OCI-LY1 (cell line): Measurements from ENCODE around the gene PNPLA7.

Source experiments
- H2AFZ ChIP-seq: fragments of 200-600 bp; sonication (generic), shearing (Covaris generic); 2 replicates; pipeline ENCODE4 v1.6.0; 2014; ENCODE audit warnings: antibody characterized with exemption, mild to moderate bottlenecking, low read length
- H3F3A ChIP-seq: fragments of 200-600 bp; sonication (generic), shearing (Covaris generic); 2 replicates; pipeline ENCODE4 v1.6.0; 2014; ENCODE audit warnings: mild to moderate bottlenecking, antibody characterized with exemption, low read length, moderate library complexity; ENCODE audit not compliant: insufficient read depth
- H3K27ac ChIP-seq: fragments of 200-600 bp; sonication (generic); 2 replicates; pipeline ENCODE4 v1.5.1; 2014; ENCODE audit warnings: low read length, mixed run types, mild to moderate bottlenecking, low read depth; ENCODE audit not compliant: poor library complexity, severe bottlenecking
- H3K27me3 ChIP-seq: fragments of 200-600 bp; sonication (generic); 2 replicates; pipeline ENCODE4 v1.6.0; 2014; ENCODE audit warnings: antibody characterized with exemption, mild to moderate bottlenecking, low read length, moderate library complexity; ENCODE audit not compliant: insufficient read depth
- H3K36me3 ChIP-seq: fragments of 200-600 bp; sonication (generic); 2 replicates; pipeline ENCODE4 v1.6.1; 2014; ENCODE audit warnings: mild to moderate bottlenecking, antibody characterized with exemption, low read length, moderate library complexity, mixed read lengths; ENCODE audit not compliant: insufficient read depth
- H3K4me1 ChIP-seq: fragments of 200-600 bp; sonication (generic); 2 replicates; pipeline ENCODE4 v1.5.1; 2014; ENCODE audit warnings: mild to moderate bottlenecking, low read length, moderate library complexity; ENCODE audit not compliant: insufficient read depth, severe bottlenecking
- H3K4me2 ChIP-seq: fragments of 200-600 bp; sonication (generic), shearing (Covaris generic); 2 replicates; pipeline ENCODE4 v1.6.1; 2014; ENCODE audit warnings: low read length
- H3K4me3 ChIP-seq: fragments of 200-600 bp; sonication (generic); 2 replicates; pipeline ENCODE4 v1.5.1; 2014; ENCODE audit warnings: low read length, low read depth, mild to moderate bottlenecking, mixed read lengths; ENCODE audit not compliant: poor library complexity, severe bottlenecking
- H3K79me2 ChIP-seq: fragments of 200-600 bp; shearing (Covaris generic); 2 replicates; pipeline ENCODE4 v1.6.1; 2016; ENCODE audit warnings: mixed run types, low read length, mixed read lengths; ENCODE audit not compliant: insufficient read depth
- H3K9ac ChIP-seq: fragments of 200-600 bp; sonication (generic), shearing (Covaris generic); 2 replicates; pipeline ENCODE4 v1.6.1; 2014; ENCODE audit warnings: mild to moderate bottlenecking, low read length, mixed read lengths
- H3K9me2 ChIP-seq: fragments of 200-600 bp; sonication (generic), shearing (Covaris generic); 2 replicates; pipeline ENCODE4 v1.6.1; 2014; ENCODE audit warnings: low read depth, mild to moderate bottlenecking, low read length, mixed read lengths
- H3K9me3 ChIP-seq: fragments of 200-600 bp; shearing (Covaris generic); 2 replicates; pipeline ENCODE4 v1.6.1; 2014; ENCODE audit warnings: low read length, mixed read lengths
- H4K20me1 ChIP-seq: fragments of 200-600 bp; sonication (generic), shearing (Covaris generic); 2 replicates; pipeline ENCODE4 v1.6.0; 2016; ENCODE audit warnings: mild to moderate bottlenecking, low read length; ENCODE audit not compliant: insufficient read depth
- CTCF ChIP-seq: fragments of 200-600 bp; sonication (generic), shearing (Covaris generic); IDR thresholded peaks from 2 replicates; pipeline ENCODE4 v1.5.1; 2017; ENCODE audit warnings: mild to moderate bottlenecking, antibody characterized with exemption, low read length, moderate library complexity, mixed read lengths
- EZH2 ChIP-seq: fragments of 200-600 bp; sonication (generic), shearing (Covaris generic); IDR thresholded peaks from 2 replicates; pipeline ENCODE4 v1.8.0; 2017; ENCODE audit warnings: borderline replicate concordance, mixed run types, mild to moderate bottlenecking, antibody characterized with exemption, low read length, moderate library complexity, mixed read lengths

The PNPLA7 gene

DNA sequence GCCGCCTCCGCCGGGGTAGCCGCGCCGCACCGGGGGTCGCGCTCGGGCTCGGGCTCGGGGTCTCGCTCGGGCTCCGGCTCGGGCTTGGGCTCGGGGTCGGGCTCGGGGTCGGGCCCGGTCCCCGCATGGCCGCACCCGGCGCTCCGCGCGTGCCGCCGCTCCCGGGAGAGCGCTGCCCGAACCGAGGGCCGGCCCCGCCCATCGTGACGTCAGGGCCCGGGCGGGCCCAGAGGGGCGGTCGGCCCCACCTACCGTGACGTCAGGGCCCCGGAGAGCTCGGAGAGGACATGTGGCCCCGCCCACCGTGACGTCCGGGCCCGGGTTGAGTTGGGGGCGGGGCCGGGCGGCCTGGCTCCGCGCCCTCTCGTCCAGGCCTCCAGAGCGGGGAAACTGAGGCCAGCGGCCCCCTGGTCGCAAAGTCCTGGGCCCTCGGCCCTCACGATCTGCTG is 91.0 kb downstream of the PNPLA7 start, which contains the start of gene NSMF:
NSMF (minus strand) TSS at position 183 of the 449 bp plus-strand sequence. CDS start 232 bp downstream, outside the sequence.
- Histone ChIP-seq H3K36me3 (peaks cover 14% of the 10 kb centered on the region; the same call in 1 of the 2 replicates), H3K27ac (peak within 1 kb of the TSS; percentile 30)

GRCh38 chr9:137458194-137459151 is 91.7 kb downstream of the PNPLA7 start:
- Histone ChIP-seq H2AFZ (no peak overlapping the region), H3F3A (no peaks in the 10 kb centered on the region), H3K4me2 (peak overlapping the region; percentile 67), H3K79me2 (no peaks in the 10 kb centered on the region), H3K9ac (peak overlapping the region; percentile 56), H3K9me3 (no peaks in the 10 kb centered on the region), H3K27me3 (peaks cover 5% of the 10 kb centered on the region; the same call in 1 of the 2 replicates), H3K36me3 (peaks cover 16% of the 10 kb centered on the region), H3K4me1 (peaks cover 50% of the 10 kb centered on the region), H3K4me3 (peak overlapping the region; percentile 65), H3K9me2 (no peaks in the 10 kb centered on the region), H3K27ac (no peak overlapping the region), H4K20me1 (no peaks in the 10 kb centered on the region)
- TF ChIP-seq CTCF (no peak), EZH2 (no peak)

More for the DNA sequence above, 91.0 kb downstream of the PNPLA7 start, which contains the start of gene NSMF:
- no peaks in the 10 kb centered on the region for H4K20me1 ChIP-seq
- H3K4me3 ChIP-seq: peak within 1 kb of the TSS; percentile 65
- no peaks in the 10 kb centered on the region for H3K79me2 ChIP-seq
- peaks cover 50% of the 10 kb centered on the region for H3K4me1 ChIP-seq
- peaks cover 5% of the 10 kb centered on the region; the same call in 1 of the 2 replicates for H3K27me3 ChIP-seq
- H2AFZ ChIP-seq: peak within 1 kb of the TSS; percentile 93; the same call in 1 of the 2 replicates
- peak within 1 kb of the TSS; percentile 80 for H3K4me2 ChIP-seq
- peak within 1 kb of the TSS; percentile 63 for H3K9ac ChIP-seq
- H3K9me2 ChIP-seq: no peaks in the 10 kb centered on the region
- H3K9me3 ChIP-seq: no peaks in the 10 kb centered on the region
- TF ChIP-seq CTCF (no peak), EZH2 (no peak)
- H3F3A ChIP-seq: no peaks in the 10 kb centered on the region

GRCh38 chr9:137457406-137458193 is 92.6 kb downstream of the PNPLA7 start:
- Histone ChIP-seq H3K27me3 (peaks cover 2% of the 10 kb centered on the region; the same call in 1 of the 2 replicates), H3K79me2 (no peaks in the 10 kb centered on the region), H3K9me2 (no peaks in the 10 kb centered on the region), H3F3A (no peaks in the 10 kb centered on the region), H3K9ac (no peak overlapping the region; the same call in 1 of the 2 replicates), H3K27ac (no peak overlapping the region), H3K36me3 (peaks cover 23% of the 10 kb centered on the region), H4K20me1 (no peaks in the 10 kb centered on the region), H2AFZ (no peak overlapping the region), H3K4me2 (peak overlapping the region; percentile 67), H3K4me3 (peak overlapping the region; percentile 65), H3K9me3 (no peaks in the 10 kb centered on the region), H3K4me1 (peaks cover 50% of the 10 kb centered on the region)
- TF ChIP-seq CTCF (no peak), EZH2 (no peak)
